ENCODE measurements around the gene HIPK4.
A peak's percentile ranks its signal among the peaks of the same experiment; 100 is the strongest.
"Not testable (repeated sequence)": the region's sequence is repeated elsewhere in the genome, so short reads cannot be mapped to it uniquely, and the experiment has no call there.

Gene HIPK4, protein sequence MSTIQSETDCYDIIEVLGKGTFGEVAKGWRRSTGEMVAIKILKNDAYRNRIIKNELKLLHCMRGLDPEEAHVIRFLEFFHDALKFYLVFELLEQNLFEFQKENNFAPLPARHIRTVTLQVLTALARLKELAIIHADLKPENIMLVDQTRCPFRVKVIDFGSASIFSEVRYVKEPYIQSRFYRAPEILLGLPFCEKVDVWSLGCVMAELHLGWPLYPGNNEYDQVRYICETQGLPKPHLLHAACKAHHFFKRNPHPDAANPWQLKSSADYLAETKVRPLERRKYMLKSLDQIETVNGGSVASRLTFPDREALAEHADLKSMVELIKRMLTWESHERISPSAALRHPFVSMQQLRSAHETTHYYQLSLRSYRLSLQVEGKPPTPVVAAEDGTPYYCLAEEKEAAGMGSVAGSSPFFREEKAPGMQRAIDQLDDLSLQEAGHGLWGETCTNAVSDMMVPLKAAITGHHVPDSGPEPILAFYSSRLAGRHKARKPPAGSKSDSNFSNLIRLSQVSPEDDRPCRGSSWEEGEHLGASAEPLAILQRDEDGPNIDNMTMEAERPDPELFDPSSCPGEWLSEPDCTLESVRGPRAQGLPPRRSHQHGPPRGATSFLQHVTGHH

DNA sequence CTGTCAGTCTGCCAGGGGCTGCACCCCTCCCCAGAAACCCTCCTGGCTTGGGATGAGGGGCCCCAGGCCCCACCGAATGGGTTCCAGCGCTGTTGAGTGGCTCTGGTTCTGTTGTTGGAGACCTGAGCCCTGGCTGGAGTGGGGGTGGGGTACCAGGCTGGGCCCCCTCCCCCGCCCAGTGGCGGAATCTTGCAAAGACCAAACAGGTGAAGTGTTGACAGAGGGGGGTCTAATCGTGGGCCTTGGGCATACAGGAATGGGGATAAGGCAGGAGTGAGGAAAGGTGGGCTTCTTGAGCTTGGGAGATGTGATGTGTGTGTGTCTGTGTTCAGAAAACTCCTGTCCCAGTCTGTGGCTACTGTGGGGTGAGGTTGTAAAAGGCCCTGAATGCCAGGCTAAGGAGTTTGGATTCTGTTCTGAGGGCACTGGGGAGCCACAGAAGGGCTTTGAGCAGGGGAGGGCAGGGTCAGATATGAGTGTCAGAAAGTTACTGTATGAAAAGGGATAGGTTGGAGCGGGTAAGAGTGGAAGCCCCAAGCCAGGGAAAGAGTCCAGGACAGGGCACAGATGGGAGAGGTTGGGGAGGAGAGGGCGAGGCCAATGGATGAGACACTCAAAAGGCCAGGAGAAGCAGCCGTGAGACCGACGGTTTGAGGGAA lies at the start of gene HIPK4:
Gene HIPK4, minus strand, starts transcription at position 98 of the 659 bp plus-strand sequence. CDS start 279 bp downstream, outside the sequence.
- no peak for DNase-seq (ENCODE audit: low spot score)

GRCh38 chr19:40438284-40438683 lies 48.3 kb upstream of the HIPK4 start:
- no peak for DNase-seq (ENCODE audit: low spot score)

- DNase-seq (ENCODE audit: low spot score), result peak; percentile 39
Measured at GRCh38 chr19:40433391-40434216, 43.6 kb upstream of the HIPK4 start.

GRCh38 chr19:40432760-40433159 lies 42.8 kb upstream of the HIPK4 start:
- not testable (repeated sequence) for DNase-seq (ENCODE audit: low spot score)

GRCh38 chr19:40431698-40432097 lies 41.7 kb upstream of the HIPK4 start:
- DNase-seq (ENCODE audit: low spot score), result no peak

- not testable (repeated sequence) for DNase-seq (ENCODE audit: low spot score)
Measured at GRCh38 chr19:40430242-40430641, 40.3 kb upstream of the HIPK4 start.

GRCh38 chr19:40428197-40428596 lies 38.2 kb upstream of the HIPK4 start:
- DNase-seq (ENCODE audit: low spot score), result not testable (repeated sequence)

DNA sequence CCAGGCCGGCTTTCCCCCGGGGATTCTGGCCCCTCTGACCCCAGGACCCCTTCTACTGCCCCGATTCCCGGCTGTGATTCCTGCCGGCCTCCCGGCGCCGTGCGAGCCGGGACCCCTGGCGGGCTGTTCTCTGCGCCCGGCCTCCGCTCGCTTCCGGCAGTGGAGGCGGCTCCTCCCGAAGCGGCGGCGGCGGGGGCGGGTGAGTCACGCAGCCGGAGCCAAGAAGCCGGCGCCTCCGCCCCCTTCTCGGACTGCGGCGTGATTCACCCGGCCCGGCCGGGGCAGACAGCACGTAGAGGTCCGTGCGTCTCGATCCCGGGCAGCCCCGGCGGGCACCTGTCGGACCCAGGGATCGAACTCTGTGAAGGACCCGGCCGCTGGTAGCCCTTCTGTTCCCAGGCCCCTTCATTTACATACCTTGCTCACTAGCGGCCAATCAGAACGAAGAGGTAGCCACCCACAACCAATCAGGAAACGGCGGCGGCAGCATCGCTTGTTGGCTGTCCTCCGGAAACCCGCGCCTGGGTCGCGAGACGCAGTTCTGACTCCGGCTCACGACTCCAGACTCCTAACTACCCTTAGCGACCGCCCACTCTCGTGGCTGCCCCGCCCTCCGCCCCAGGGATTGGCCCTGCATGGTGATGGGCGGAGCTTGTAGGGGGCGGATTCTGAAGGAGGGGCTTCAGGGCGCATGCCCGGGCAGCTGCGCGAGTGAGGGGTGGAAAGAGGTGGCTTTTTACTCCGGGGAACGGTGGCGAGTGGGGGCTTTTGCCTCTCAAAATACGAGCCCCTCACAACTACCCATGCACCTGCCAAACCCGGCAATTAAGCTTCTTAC lies 35.7 kb upstream of the HIPK4 start, which contains the start of gene SERTAD1:
Gene SERTAD1, minus strand, starts transcription at position 543 of the 838 bp plus-strand sequence. CDS start 2,446 bp downstream, outside the sequence.
- peak; percentile 100 for DNase-seq (ENCODE audit: low spot score)

DNA sequence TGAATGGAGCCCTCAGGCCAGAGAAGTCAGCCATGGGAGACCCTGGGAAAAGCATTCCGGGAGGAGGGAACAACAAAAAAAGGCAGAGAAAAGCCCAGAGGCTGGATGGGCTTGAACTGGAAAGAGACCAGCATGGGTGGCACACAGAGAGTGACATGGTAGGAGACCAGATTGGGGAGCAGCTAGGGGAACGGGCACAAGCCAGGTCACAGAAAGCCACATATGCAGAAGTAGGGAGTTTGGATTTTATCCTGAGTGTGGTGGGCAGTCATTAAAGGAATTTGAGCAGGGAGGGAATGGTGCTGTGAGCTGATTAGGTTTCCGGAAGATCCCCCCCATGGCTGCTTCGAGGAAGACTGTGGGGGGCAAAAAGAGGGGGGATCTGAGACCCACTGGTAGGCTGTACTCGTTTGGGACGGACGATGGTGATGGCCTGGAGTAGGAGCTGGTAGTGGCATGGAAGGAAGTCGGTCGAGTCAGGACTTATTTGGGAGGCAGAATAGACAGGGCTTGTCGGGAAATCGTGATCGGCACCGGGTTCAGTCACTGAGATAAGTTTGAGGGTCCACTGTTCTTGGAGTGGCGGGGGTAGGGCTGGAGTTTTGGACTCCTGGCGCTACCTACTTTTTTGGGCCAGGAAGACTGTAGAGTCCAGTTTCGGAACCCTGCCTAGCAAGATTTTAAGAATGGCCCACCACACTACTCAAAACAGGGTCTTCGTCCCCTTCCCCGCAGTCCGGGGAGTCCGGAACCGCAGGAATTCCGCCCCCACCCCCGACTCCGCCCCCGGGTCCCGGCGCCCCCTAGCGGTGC lies 34.9 kb upstream of the HIPK4 start:
- DNase-seq (ENCODE audit: low spot score), result no peak

- DNase-seq (ENCODE audit: low spot score), result no peak
Measured at GRCh38 chr19:40423938-40424337, 34.0 kb upstream of the HIPK4 start.

DNA sequence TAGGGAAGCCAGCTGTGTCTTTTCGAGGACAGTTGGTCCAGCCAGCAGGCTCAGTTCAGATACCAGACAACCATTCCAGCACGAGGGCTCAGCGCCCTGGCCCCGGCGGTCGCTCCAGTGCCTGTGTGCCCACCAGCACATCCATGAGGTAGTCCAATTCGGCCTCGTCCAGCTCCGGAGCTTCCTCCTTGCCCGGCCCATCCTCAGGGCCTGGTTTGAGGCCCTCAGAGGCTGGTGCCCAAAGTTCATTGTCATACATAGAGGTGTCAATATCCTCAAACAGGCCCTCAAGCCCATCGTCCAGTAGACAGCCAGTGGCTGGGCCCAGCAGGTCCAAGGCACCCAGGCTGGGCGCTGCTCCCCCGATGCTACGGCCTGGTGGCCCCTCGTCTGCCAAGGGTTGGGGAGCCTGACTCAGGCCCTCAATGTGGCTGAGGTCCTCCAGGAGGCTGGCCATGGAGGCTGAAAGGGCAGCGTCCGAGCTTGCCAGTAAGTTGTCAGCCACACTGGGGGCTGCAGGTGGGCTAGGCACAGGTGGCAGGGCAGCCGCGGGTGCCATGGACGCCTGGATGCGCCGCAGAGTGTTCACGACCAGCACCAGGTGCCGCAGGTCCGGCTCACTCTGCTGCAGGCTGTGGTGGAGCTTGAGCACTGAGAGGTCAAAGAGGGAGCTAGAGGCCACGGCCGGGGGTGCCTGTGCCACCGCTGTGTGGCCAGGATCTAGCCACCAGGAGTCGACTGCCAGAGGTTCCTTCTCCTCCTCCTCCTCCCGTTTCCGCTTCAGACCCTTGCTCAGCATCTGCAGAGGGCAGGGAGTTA lies 33.0 kb upstream of the HIPK4 start:
- DNase-seq (ENCODE audit: low spot score), result no peak

GRCh38 chr19:40421993-40422747 lies 32.2 kb upstream of the HIPK4 start:
- no peak for DNase-seq (ENCODE audit: low spot score)

- peak; percentile 73 for DNase-seq (ENCODE audit: low spot score)
Measured at GRCh38 chr19:40420766-40421765, 31.1 kb upstream of the HIPK4 start.

- DNase-seq (ENCODE audit: low spot score), result no peak
Measured at GRCh38 chr19:40420451-40420765, 30.4 kb upstream of the HIPK4 start.

- DNase-seq (ENCODE audit: low spot score), result no peak
Measured at GRCh38 chr19:40419780-40420179, 29.8 kb upstream of the HIPK4 start.

GRCh38 chr19:40419066-40419612 lies 29.2 kb upstream of the HIPK4 start:
- DNase-seq (ENCODE audit: low spot score), result no peak

DNA sequence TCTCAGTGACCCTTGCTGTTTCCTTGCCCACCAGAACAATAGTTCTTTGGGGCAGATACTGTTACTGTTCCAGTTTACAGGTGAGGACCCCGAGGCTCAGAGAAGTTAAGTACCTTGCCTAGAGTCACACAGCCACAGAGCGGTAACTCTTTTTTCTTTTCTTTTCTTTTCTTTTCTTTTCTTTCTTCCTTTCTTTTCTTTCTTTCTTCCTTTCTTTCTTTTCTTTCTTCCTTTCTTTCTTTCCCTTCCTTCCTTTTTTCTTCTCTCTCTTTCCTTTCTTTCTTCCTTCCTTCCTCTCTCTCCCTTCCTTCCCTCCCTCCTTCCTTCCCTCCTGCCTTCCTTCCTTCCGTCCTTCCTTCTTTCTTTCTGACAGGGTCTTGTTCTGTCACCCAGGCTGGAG lies 28.1 kb upstream of the HIPK4 start:
- no peak for DNase-seq (ENCODE audit: low spot score)

Data from CD4-positive, alpha-beta T cell treated with Interleukin-15 for 4 hours (primary cell).